ENCODE data around the gene DEK. TPM values are rescaled to one million over a fixed set of nuclear protein-coding genes. Genes with fewer than 3 reads are reported as not detected.
A peak's percentile ranks its signal among the peaks of the same experiment; 100 is the strongest.

DEK gene
- total RNA-seq, 1 experiment from 2014 or later = 204 TPM

DNA sequence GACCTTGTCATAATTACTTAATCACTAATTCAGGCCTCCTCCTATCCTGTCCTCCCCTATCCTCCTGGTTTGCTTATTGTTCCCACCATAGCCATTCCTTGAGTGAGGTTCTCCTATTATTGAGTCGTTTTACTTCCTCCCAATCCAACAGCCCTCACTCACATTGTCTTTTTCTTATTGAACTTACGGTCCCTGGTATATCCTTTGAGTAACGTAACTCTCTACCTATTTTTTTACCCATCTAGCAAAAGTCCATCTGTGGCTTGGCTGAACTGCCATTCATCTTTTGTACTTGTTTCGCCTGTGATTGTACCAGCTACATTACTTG, 43.1 kb downstream of the DEK start (continued):
- TF ChIP-seq, protein P1, sequence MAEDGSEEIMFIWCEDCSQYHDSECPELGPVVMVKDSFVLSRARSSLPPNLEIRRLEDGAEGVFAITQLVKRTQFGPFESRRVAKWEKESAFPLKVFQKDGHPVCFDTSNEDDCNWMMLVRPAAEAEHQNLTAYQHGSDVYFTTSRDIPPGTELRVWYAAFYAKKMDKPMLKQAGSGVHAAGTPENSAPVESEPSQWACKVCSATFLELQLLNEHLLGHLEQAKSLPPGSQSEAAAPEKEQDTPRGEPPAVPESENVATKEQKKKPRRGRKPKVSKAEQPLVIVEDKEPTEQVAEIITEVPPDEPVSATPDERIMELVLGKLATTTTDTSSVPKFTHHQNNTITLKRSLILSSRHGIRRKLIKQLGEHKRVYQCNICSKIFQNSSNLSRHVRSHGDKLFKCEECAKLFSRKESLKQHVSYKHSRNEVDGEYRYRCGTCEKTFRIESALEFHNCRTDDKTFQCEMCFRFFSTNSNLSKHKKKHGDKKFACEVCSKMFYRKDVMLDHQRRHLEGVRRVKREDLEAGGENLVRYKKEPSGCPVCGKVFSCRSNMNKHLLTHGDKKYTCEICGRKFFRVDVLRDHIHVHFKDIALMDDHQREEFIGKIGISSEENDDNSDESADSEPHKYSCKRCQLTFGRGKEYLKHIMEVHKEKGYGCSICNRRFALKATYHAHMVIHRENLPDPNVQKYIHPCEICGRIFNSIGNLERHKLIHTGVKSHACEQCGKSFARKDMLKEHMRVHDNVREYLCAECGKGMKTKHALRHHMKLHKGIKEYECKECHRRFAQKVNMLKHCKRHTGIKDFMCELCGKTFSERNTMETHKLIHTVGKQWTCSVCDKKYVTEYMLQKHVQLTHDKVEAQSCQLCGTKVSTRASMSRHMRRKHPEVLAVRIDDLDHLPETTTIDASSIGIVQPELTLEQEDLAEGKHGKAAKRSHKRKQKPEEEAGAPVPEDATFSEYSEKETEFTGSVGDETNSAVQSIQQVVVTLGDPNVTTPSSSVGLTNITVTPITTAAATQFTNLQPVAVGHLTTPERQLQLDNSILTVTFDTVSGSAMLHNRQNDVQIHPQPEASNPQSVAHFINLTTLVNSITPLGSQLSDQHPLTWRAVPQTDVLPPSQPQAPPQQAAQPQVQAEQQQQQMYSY (CRISPR knock-in tag; IDR thresholded peaks at IDR 0.05) = no peak
- TF ChIP-seq SP1 (CRISPR knock-in tag; conservative IDR thresholded peaks at IDR 0.05) (no peak), NFYB (CRISPR knock-in tag; conservative IDR thresholded peaks at IDR 0.05; ENCODE audit: low read depth) (no peak), NFE2L1 (CRISPR knock-in tag; IDR thresholded peaks at IDR 0.05) (no peak), NR1H2 (CRISPR knock-in tag; IDR thresholded peaks at IDR 0.05) (no peak), ELF4 (CRISPR knock-in tag; IDR thresholded peaks at IDR 0.05; ENCODE audit: low read depth) (no peak), MXD4 (CRISPR knock-in tag; IDR thresholded peaks at IDR 0.05; ENCODE audit: borderline replicate concordance) (no peak), ZNF671 (CRISPR knock-in tag; IDR thresholded peaks at IDR 0.05) (no peak)
- TF ChIP-seq, protein P2, sequence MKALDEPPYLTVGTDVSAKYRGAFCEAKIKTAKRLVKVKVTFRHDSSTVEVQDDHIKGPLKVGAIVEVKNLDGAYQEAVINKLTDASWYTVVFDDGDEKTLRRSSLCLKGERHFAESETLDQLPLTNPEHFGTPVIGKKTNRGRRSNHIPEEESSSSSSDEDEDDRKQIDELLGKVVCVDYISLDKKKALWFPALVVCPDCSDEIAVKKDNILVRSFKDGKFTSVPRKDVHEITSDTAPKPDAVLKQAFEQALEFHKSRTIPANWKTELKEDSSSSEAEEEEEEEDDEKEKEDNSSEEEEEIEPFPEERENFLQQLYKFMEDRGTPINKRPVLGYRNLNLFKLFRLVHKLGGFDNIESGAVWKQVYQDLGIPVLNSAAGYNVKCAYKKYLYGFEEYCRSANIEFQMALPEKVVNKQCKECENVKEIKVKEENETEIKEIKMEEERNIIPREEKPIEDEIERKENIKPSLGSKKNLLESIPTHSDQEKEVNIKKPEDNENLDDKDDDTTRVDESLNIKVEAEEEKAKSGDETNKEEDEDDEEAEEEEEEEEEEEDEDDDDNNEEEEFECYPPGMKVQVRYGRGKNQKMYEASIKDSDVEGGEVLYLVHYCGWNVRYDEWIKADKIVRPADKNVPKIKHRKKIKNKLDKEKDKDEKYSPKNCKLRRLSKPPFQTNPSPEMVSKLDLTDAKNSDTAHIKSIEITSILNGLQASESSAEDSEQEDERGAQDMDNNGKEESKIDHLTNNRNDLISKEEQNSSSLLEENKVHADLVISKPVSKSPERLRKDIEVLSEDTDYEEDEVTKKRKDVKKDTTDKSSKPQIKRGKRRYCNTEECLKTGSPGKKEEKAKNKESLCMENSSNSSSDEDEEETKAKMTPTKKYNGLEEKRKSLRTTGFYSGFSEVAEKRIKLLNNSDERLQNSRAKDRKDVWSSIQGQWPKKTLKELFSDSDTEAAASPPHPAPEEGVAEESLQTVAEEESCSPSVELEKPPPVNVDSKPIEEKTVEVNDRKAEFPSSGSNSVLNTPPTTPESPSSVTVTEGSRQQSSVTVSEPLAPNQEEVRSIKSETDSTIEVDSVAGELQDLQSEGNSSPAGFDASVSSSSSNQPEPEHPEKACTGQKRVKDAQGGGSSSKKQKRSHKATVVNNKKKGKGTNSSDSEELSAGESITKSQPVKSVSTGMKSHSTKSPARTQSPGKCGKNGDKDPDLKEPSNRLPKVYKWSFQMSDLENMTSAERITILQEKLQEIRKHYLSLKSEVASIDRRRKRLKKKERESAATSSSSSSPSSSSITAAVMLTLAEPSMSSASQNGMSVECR (CRISPR knock-in tag; IDR thresholded peaks at IDR 0.05; ENCODE audit: borderline replicate concordance) = no peak
- TF ChIP-seq, protein P3, sequence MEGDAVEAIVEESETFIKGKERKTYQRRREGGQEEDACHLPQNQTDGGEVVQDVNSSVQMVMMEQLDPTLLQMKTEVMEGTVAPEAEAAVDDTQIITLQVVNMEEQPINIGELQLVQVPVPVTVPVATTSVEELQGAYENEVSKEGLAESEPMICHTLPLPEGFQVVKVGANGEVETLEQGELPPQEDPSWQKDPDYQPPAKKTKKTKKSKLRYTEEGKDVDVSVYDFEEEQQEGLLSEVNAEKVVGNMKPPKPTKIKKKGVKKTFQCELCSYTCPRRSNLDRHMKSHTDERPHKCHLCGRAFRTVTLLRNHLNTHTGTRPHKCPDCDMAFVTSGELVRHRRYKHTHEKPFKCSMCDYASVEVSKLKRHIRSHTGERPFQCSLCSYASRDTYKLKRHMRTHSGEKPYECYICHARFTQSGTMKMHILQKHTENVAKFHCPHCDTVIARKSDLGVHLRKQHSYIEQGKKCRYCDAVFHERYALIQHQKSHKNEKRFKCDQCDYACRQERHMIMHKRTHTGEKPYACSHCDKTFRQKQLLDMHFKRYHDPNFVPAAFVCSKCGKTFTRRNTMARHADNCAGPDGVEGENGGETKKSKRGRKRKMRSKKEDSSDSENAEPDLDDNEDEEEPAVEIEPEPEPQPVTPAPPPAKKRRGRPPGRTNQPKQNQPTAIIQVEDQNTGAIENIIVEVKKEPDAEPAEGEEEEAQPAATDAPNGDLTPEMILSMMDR (IDR thresholded peaks at IDR 0.05) = no peak
- TF ChIP-seq, protein P4, sequence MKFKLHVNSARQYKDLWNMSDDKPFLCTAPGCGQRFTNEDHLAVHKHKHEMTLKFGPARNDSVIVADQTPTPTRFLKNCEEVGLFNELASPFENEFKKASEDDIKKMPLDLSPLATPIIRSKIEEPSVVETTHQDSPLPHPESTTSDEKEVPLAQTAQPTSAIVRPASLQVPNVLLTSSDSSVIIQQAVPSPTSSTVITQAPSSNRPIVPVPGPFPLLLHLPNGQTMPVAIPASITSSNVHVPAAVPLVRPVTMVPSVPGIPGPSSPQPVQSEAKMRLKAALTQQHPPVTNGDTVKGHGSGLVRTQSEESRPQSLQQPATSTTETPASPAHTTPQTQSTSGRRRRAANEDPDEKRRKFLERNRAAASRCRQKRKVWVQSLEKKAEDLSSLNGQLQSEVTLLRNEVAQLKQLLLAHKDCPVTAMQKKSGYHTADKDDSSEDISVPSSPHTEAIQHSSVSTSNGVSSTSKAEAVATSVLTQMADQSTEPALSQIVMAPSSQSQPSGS (CRISPR knock-in tag; IDR thresholded peaks at IDR 0.05; ENCODE audit: borderline replicate concordance, low read depth) = no peak

DNA sequence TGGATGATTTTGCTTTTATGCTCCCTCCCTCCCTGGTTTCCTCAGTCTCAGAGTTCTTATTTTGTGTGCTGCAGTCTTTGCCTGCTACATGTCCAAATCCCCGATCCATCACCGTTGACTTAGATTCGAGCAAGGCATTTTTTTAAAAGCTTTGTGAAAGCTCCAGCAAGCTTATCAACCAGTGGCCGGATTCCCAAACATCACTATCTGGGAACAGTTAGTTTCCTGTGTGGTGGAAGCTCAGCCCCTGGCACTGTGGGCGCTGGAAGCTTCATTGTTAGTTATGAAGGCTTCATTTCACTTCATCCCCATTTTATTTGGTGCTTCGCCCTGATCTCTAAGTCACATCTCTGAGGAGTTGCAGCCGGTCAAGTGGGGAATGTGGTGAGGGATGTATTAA, 44.7 kb downstream of the DEK start:
- Mint-ChIP-seq H3K27me3 (ENCODE audit: low read depth) (no peaks in the 10 kb centered on the region), H3K4me1 (peaks cover 8% of the 10 kb centered on the region; the same call in 1 of the 2 replicates), H3K4me3 (no peak overlapping the region), H3K36me3 (peaks cover 37% of the 10 kb centered on the region), H3K9me3 (no peaks in the 10 kb centered on the region), H3K27ac (peak overlapping the region; percentile 80)
- ChIA-PET CTCF (interaction anchor here (0.6 kb wide), 1 partner anchor 387 kb away, joined by 5 read pairs; no protein-coding TSS in a partner anchor), POLR2A (no interaction called here)
- DNase-seq (ENCODE audit: low spot score) (no peak), ATAC-seq (no peak)
- TF ChIP-seq, protein P1 (CRISPR knock-in tag; IDR thresholded peaks at IDR 0.05) = no peak
- TF ChIP-seq ZNF671 (CRISPR knock-in tag; IDR thresholded peaks at IDR 0.05) (no peak), NFE2L1 (CRISPR knock-in tag; IDR thresholded peaks at IDR 0.05) (no peak), NR1H2 (CRISPR knock-in tag; IDR thresholded peaks at IDR 0.05) (no peak), ZBTB21 (CRISPR knock-in tag; IDR thresholded peaks at IDR 0.05; ENCODE audit: borderline replicate concordance) (no peak), HMGA2 (CRISPR knock-in tag; IDR thresholded peaks at IDR 0.05) (no peak), ZNF263 (CRISPR knock-in tag; IDR thresholded peaks at IDR 0.05; ENCODE audit: low read depth) (no peak), NR3C1 (CRISPR knock-in tag; conservative IDR thresholded peaks at IDR 0.05; ENCODE audit: low read depth) (no peak), ZNF317 (CRISPR knock-in tag; IDR thresholded peaks at IDR 0.05; ENCODE audit: borderline replicate concordance, low read depth) (no peak), CREM (CRISPR knock-in tag; IDR thresholded peaks at IDR 0.05) (no peak), NFATC4 (CRISPR knock-in tag; IDR thresholded peaks at IDR 0.05) (no peak)
- TF ChIP-seq, protein P5, sequence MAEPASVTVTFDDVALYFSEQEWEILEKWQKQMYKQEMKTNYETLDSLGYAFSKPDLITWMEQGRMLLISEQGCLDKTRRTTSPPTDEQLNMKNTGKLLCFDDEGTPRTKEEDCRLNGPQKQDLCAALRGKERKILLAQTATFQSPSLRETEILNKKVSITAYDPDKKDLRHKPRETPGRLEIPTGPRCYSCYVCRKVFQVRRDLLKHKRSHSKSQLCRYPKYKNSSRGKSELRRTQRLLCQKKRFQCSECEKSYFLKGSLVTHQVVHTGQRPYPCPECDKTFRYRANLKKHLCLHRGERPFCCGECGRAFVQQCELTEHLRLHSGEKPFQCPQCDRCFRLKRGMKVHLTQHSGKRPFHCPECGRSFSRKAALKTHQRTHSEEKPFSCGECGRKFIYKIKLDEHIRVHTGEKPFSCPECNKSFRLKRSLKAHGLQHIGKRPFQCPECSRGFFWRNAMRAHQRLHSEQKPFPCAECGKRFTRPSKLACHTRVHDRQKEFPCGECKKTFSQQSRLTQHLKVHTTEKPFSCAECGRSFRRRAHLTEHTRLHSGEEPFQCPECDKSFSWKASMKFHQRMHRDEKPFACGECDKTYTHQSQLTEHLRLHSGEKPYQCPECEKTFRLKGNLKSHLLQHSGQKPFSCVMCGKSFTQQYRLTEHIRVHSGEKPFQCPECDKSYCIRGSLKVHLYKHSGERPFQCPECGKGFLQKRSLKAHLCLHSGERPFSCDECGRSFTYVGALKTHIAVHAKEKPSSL (CRISPR knock-in tag; conservative IDR thresholded peaks at IDR 0.05) = no peak
